SU-DHL-6 (cell line): Measurements from ENCODE around the gene FPGS.

Experiments used
- H2AFZ ChIP-seq: fragments of 200-600 bp; sonication (generic); 2 replicates; pipeline ENCODE4 v1.6.1; 2014; ENCODE audit warnings: low read depth, mild to moderate bottlenecking, moderate library complexity, mixed read lengths, antibody characterized with exemption, low read length; ENCODE audit not compliant: severe bottlenecking
- H3F3A ChIP-seq: fragments of 200-600 bp; shearing (Covaris generic); 2 replicates; pipeline ENCODE4 v1.6.0; 2016; ENCODE audit warnings: antibody characterized with exemption, mild to moderate bottlenecking; ENCODE audit not compliant: insufficient read depth
- H3K27ac ChIP-seq: fragments of 200-600 bp; sonication (generic); 2 replicates; pipeline ENCODE4 v1.5.1; 2016; ENCODE audit warnings: low read depth, mild to moderate bottlenecking, low read length, moderate library complexity, mixed read lengths
- H3K27me3 ChIP-seq: fragments of 200-600 bp; sonication (generic), shearing (Covaris generic); 2 replicates; pipeline ENCODE4 v1.6.0; 2014; ENCODE audit warnings: mild to moderate bottlenecking, low read length
- H3K36me3 ChIP-seq: fragments of 200-600 bp; sonication (generic); 2 replicates; pipeline ENCODE4 v1.6.1; 2014; ENCODE audit warnings: mild to moderate bottlenecking, low read length, mixed read lengths
- H3K4me2 ChIP-seq: fragments of 300-600, 200-600 bp; shearing (Covaris generic), sonication (generic); 2 replicates; pipeline ENCODE4 v1.6.0; 2014; ENCODE audit warnings: low read length, low read depth, mild to moderate bottlenecking; ENCODE audit not compliant: poor library complexity, severe bottlenecking
- H3K4me3 ChIP-seq: fragments of 200-600 bp; sonication (generic); 2 replicates; pipeline ENCODE4 v1.5.1; 2014; ENCODE audit warnings: antibody characterized with exemption, low read length, mild to moderate bottlenecking, mixed read lengths; ENCODE audit not compliant: insufficient read depth, poor library complexity, severe bottlenecking
- H3K79me2 ChIP-seq: fragments of 200-600 bp; sonication (generic); 2 replicates; pipeline ENCODE4 v1.6.1; 2014; ENCODE audit warnings: mild to moderate bottlenecking, low read length, moderate library complexity; ENCODE audit not compliant: insufficient read depth
- H3K9ac ChIP-seq: fragments of 200-600 bp; sonication (generic); 2 replicates; pipeline ENCODE4 v1.7.0; 2014; ENCODE audit warnings: mild to moderate bottlenecking, low read length
- H3K9me2 ChIP-seq: fragments of 200-600 bp; sonication (generic); replicated peaks from 2 replicates; pipeline ENCODE4 v1.6.1; 2014; ENCODE audit warnings: low read length; ENCODE audit not compliant: insufficient read depth
- H3K9me3 ChIP-seq: fragments of 200-600 bp; sonication (generic); 2 replicates; pipeline ENCODE4 v1.6.1; 2014; ENCODE audit warnings: low read length, mixed read lengths; ENCODE audit not compliant: insufficient read depth
- H4K20me1 ChIP-seq: fragments of 200-600 bp; sonication (generic); 2 replicates; pipeline ENCODE4 v1.6.1; 2014; ENCODE audit warnings: low read depth, mild to moderate bottlenecking, antibody characterized with exemption, low read length, moderate library complexity, mixed read lengths
- CTCF ChIP-seq: fragments of 200-600 bp; sonication (generic); IDR thresholded peaks from one replicate; pipeline ENCODE4 v1.5.1; 2017; ENCODE audit warnings: antibody characterized with exemption, mild to moderate bottlenecking, low read length, moderate library complexity; ENCODE audit not compliant: insufficient read depth, poor library complexity, severe bottlenecking
- EZH2phosphoT487 ChIP-seq: fragments of 200-600 bp; sonication (generic), shearing (Covaris generic); conservative IDR thresholded peaks from 2 replicates; pipeline ENCODE4 v1.6.1; 2018; ENCODE audit warnings: mild to moderate bottlenecking, antibody characterized with exemption, low read length, moderate library complexity, mixed read lengths

FPGS gene

GRCh38 chr9:127786773-127787104 lies 15.9 kb upstream of the FPGS start:
- Histone ChIP-seq H3K79me2 (peaks cover 46% of the 10 kb centered on the region), H3K36me3 (peaks cover 19% of the 10 kb centered on the region; the same call in 1 of the 2 replicates), H3K4me2 (peak overlapping the region; percentile 68), H3K9me3 (no peaks in the 10 kb centered on the region), H3K27me3 (no peaks in the 10 kb centered on the region), H3F3A (peaks cover 11% of the 10 kb centered on the region; the same call in 1 of the 2 replicates), H3K9ac (peak overlapping the region; percentile 96), H2AFZ (no peak overlapping the region), H3K27ac (peak overlapping the region; percentile 85), H3K4me3 (peak overlapping the region; percentile 96), H4K20me1 (peaks cover 22% of the 10 kb centered on the region; the same call in 1 of the 2 replicates), H3K9me2 (no peaks in the 10 kb centered on the region)
- TF ChIP-seq EZH2phosphoT487, result no peak
- peak; percentile 32 for TF ChIP-seq CTCF

DNA sequence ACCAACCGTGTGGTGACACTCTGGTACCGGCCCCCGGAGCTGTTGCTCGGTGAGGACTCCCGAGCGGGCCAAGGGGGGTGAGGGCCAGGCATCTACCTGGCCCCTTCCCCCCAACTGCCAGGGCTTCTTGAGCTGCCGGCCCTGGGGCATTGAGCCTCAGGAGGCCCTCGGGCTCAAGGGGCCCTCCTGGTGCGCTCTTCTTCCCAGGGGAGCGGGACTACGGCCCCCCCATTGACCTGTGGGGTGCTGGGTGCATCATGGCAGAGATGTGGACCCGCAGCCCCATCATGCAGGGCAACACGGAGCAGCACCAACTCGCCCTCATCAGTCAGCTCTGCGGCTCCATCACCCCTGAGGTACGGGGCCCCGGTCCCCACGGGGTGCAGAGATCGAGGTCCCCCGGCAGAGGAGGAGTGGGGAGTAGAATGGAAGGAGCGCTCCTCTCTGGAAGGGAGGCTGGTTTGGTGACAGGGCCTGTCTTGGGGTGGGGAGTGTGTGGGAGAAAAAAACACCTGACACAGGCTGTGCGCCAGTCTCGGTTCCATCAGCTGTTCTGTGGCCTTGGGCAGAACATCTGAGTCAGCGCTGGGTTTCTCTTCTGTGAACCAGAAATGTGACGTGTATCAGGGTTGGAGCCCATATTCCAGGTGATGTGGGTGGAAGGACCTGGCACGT lies 14.2 kb upstream of the FPGS start:
- H3K36me3 ChIP-seq, result peaks cover 25% of the 10 kb centered on the region; the same call in 1 of the 2 replicates
- no peaks in the 10 kb centered on the region for H3K9me3 ChIP-seq
- H3K4me3 ChIP-seq, result no peak overlapping the region
- peaks cover 46% of the 10 kb centered on the region for H3K79me2 ChIP-seq
- no peak overlapping the region for H3K27ac ChIP-seq
- H3F3A ChIP-seq, result peaks cover 12% of the 10 kb centered on the region
- H3K9me2 ChIP-seq, result no peaks in the 10 kb centered on the region
- no peak overlapping the region for H3K4me2 ChIP-seq
- no peak overlapping the region for H2AFZ ChIP-seq
- H4K20me1 ChIP-seq, result peaks cover 22% of the 10 kb centered on the region; the same call in 1 of the 2 replicates
- no peaks in the 10 kb centered on the region for H3K27me3 ChIP-seq
- no peak for TF ChIP-seq EZH2phosphoT487
- no peak for TF ChIP-seq CTCF
- no peak overlapping the region for H3K9ac ChIP-seq

GRCh38 chr9:127789179-127789578 lies 13.5 kb upstream of the FPGS start:
- Histone ChIP-seq H4K20me1 (peaks cover 22% of the 10 kb centered on the region; the same call in 1 of the 2 replicates), H3K36me3 (peaks cover 25% of the 10 kb centered on the region; the same call in 1 of the 2 replicates), H3F3A (peaks cover 10% of the 10 kb centered on the region)

More at GRCh38 chr9:127789179-127789578, 13.5 kb upstream of the FPGS start:
- Histone ChIP-seq H3K4me3 (no peak overlapping the region), H3K9me2 (no peaks in the 10 kb centered on the region), H2AFZ (no peak overlapping the region), H3K27ac (no peak overlapping the region), H3K9ac (no peak overlapping the region), H3K79me2 (peaks cover 46% of the 10 kb centered on the region), H3K27me3 (no peaks in the 10 kb centered on the region), H3K9me3 (no peaks in the 10 kb centered on the region), H3K4me2 (no peak overlapping the region)
- TF ChIP-seq EZH2phosphoT487, result no peak
- TF ChIP-seq CTCF, result no peak
